Chondrocyte (in vitro differentiated cells): ENCODE results near the gene RBM20. TPM values are rescaled to one million over a fixed set of nuclear protein-coding genes. Genes with fewer than 3 reads are reported as not detected.

Experiments
- DNase-seq: peaks from one replicate; pipeline ENCODE4 v3.0.0; 2021; ENCODE audit warnings: mixed read lengths, low spot score
- H3K27ac Mint-ChIP-seq: one replicate; pipeline ENCODE4 v1.8.0; 2021; ENCODE audit warnings: mild to moderate bottlenecking, moderate library complexity, mixed read lengths; ENCODE audit not compliant: unreplicated experiment
- H3K27me3 Mint-ChIP-seq: 2 replicates; pipeline ENCODE4 v1.8.0; 2021; ENCODE audit warnings: low read depth, mixed read lengths
- H3K36me3 Mint-ChIP-seq: 2 replicates; pipeline ENCODE4 v1.8.0; 2021; ENCODE audit warnings: low read depth, mixed read lengths
- H3K4me1 Mint-ChIP-seq: 2 replicates; pipeline ENCODE4 v1.8.0; 2021; ENCODE audit warnings: low read depth, mild to moderate bottlenecking, mixed read lengths
- H3K4me3 Mint-ChIP-seq: one replicate; pipeline ENCODE4 v1.8.0; 2021; ENCODE audit warnings: mild to moderate bottlenecking, moderate library complexity, mixed read lengths; ENCODE audit not compliant: unreplicated experiment
- H3K9me3 Mint-ChIP-seq: 2 replicates; pipeline ENCODE4 v1.8.0; 2021; ENCODE audit warnings: low read depth, mixed read lengths
- CTCF ChIP-seq: fragments of 200-600 bp; sonication (generic); IDR thresholded peaks from 2 replicates; pipeline ENCODE4 v1.5.0; 2021; ENCODE audit warnings: antibody characterized with exemption, mild to moderate bottlenecking, moderate library complexity
- total RNA-seq: library from RNA; stranded (reverse); gene quantifications from 3 replicates; pipeline ENCODE4 v1.2.1, GENCODE V29; 2021

Gene RBM20
- total RNA-seq, 1 donor from 2014 or later = 3.6 TPM

DNA sequence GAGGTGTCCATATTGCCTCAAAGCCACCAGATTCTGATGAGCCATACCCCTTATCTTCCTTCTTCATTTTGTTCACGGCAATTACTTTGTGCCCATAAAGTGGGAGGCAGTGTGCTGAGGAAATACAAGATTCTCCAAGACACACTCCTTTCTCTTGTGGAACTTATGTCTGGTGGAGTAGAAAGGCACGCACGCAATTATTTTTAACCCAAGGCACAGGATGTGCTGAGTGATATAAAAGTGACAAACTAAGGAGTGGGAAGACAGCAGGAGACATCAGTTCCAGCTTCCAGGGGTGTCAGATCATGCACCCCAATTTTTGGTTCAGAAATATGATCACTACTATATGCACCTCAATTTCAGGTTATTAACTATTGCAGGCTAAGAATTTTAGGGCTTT is 132.9 kb downstream of the RBM20 start:
- Mint-ChIP-seq H3K4me3 (no peak overlapping the region), H3K27me3 (peaks cover 2% of the 10 kb centered on the region), H3K9me3 (no peaks in the 10 kb centered on the region), H3K36me3 (no peaks in the 10 kb centered on the region), H3K27ac (no peak overlapping the region), H3K4me1 (peaks cover 14% of the 10 kb centered on the region)
- no peak for DNase-seq
- TF ChIP-seq CTCF = no peak

- DNase-seq = no peak
- H3K27ac Mint-ChIP-seq = no peak overlapping the region
- H3K27me3 Mint-ChIP-seq = peaks cover 2% of the 10 kb centered on the region
- H3K36me3 Mint-ChIP-seq = no peaks in the 10 kb centered on the region
- H3K4me1 Mint-ChIP-seq = peaks cover 14% of the 10 kb centered on the region
- no peak for TF ChIP-seq CTCF
- no peaks in the 10 kb centered on the region for H3K9me3 Mint-ChIP-seq
- H3K4me3 Mint-ChIP-seq = no peak overlapping the region
These were observed 133.5 kb downstream of the RBM20 start for GRCh38 chr10:110777661-110778060.

- Mint-ChIP-seq H3K4me3 (no peak overlapping the region), H3K9me3 (no peaks in the 10 kb centered on the region), H3K27me3 (peaks cover 2% of the 10 kb centered on the region), H3K4me1 (peaks cover 14% of the 10 kb centered on the region), H3K36me3 (no peaks in the 10 kb centered on the region), H3K27ac (no peak overlapping the region)
- no peak for DNase-seq
- TF ChIP-seq CTCF = no peak
These were observed 134.1 kb downstream of the RBM20 start for GRCh38 chr10:110778211-110778610.

DNA sequence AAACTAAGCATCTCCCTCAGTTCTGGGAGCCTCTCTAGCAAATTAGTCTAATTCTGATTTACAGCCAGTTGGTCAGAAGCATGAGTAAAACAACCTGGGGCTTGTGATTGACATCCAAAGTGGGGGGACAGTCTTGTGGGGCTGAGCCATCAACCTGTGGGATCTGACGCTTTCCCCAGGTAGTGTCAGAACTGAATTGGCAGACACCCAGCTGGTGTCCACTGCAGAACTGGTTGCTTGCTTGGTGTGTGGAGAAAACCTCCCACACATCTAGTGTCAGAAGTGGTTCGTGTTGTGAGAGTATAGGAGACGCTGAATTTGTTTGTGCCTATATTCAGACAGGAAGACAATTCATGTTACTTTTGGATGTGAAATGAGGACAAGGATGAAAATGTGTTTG is 135.4 kb downstream of the RBM20 start:
- Mint-ChIP-seq H3K27ac (no peak overlapping the region), H3K4me1 (peaks cover 20% of the 10 kb centered on the region), H3K4me3 (no peak overlapping the region), H3K27me3 (peaks cover 2% of the 10 kb centered on the region), H3K36me3 (no peaks in the 10 kb centered on the region), H3K9me3 (no peaks in the 10 kb centered on the region)
- TF ChIP-seq CTCF = no peak
- no peak for DNase-seq

DNA sequence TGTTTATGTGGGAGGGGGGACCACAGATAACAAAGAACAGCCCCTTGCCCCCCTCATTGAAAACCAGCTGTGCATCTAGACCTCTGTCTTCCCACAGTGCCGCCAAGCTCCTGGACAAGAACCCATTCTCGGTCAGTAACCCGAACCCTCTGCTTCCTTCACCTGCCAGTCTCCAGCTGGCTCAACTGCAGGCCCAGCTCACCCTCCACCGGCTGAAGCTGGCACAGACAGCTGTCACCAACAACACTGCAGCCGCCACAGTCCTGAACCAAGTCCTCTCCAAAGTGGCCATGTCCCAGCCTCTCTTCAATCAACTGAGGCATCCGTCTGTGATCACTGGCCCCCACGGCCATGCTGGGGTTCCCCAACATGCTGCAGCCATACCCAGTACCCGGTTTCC is 136.6 kb downstream of the RBM20 start:
- Mint-ChIP-seq H3K4me3 (no peak overlapping the region), H3K27me3 (peaks cover 2% of the 10 kb centered on the region), H3K9me3 (no peaks in the 10 kb centered on the region), H3K27ac (no peak overlapping the region), H3K4me1 (peaks cover 20% of the 10 kb centered on the region), H3K36me3 (no peaks in the 10 kb centered on the region)
- no peak for TF ChIP-seq CTCF
- no peak for DNase-seq
